DOHH2 (cell line): Measurements from ENCODE around the gene ANKRD40CL.
"Not testable (repeated sequence)": the region's sequence is repeated elsewhere in the genome, so short reads cannot be mapped to it uniquely, and the experiment has no call there.

Experiments used
- H3F3A ChIP-seq: fragments of 200-600 bp; sonication (generic), shearing (Covaris generic); 2 replicates; pipeline ENCODE4 v1.6.0; 2016; ENCODE audit warnings: antibody characterized with exemption, mild to moderate bottlenecking; ENCODE audit not compliant: control insufficient read depth, insufficient read depth
- H3K27ac ChIP-seq: fragments of 200-600 bp; sonication (generic); 2 replicates; pipeline ENCODE4 v1.5.1; 2014; ENCODE audit warnings: low read depth, mild to moderate bottlenecking, low read length, moderate library complexity
- H3K27me3 ChIP-seq: fragments of 200-600 bp; sonication (generic); 2 replicates; pipeline ENCODE4 v1.6.1; 2014; ENCODE audit warnings: mild to moderate bottlenecking, low read length, mixed read lengths; ENCODE audit not compliant: control insufficient read depth
- H3K36me3 ChIP-seq: fragments of 200-600 bp; sonication (generic); 2 replicates; pipeline ENCODE4 v1.6.1; 2014; ENCODE audit warnings: mild to moderate bottlenecking, low read length, moderate library complexity, mixed read lengths; ENCODE audit not compliant: control insufficient read depth
- H3K4me1 ChIP-seq: fragments of 200-600 bp; sonication (generic); 2 replicates; pipeline ENCODE4 v1.6.1; 2014; ENCODE audit warnings: mild to moderate bottlenecking, low read length, mixed read lengths; ENCODE audit not compliant: control insufficient read depth
- H3K4me2 ChIP-seq: fragments of 200-600 bp; sonication (generic); 2 replicates; pipeline ENCODE4 v1.6.0; 2014; ENCODE audit warnings: mild to moderate bottlenecking, low read length, moderate library complexity
- H3K4me3 ChIP-seq: fragments of 200-600 bp; sonication (generic); 2 replicates; pipeline ENCODE4 v1.5.1; 2014; ENCODE audit warnings: mild to moderate bottlenecking, low read length, mixed read lengths
- H3K79me2 ChIP-seq: fragments of 200-600 bp; sonication (generic); 2 replicates; pipeline ENCODE4 v1.6.1; 2014; ENCODE audit warnings: mild to moderate bottlenecking, low read length, mixed read lengths; ENCODE audit not compliant: control insufficient read depth
- H3K9me2 ChIP-seq: fragments of 200-600 bp; sonication (generic); replicated peaks from 2 replicates; pipeline ENCODE4 v1.6.1; 2014; ENCODE audit warnings: mild to moderate bottlenecking, low read length, mixed read lengths; ENCODE audit not compliant: control insufficient read depth
- H3K9me3 ChIP-seq: fragments of 200-600 bp; sonication (generic); 2 replicates; pipeline ENCODE4 v1.6.1; 2014; ENCODE audit warnings: antibody characterized with exemption, low read length, mixed read lengths; ENCODE audit not compliant: control insufficient read depth, insufficient read depth
- H4K20me1 ChIP-seq: fragments of 200-600 bp; sonication (generic); 2 replicates; pipeline ENCODE4 v1.6.0; 2014; ENCODE audit warnings: low read depth, mild to moderate bottlenecking, antibody characterized with exemption, low read length, moderate library complexity; ENCODE audit not compliant: control insufficient read depth, insufficient read depth
- CTCF ChIP-seq: fragments of 200-600 bp; sonication (generic); IDR thresholded peaks from one replicate; pipeline ENCODE4 v1.5.1; 2014; ENCODE audit warnings: antibody characterized with exemption, mild to moderate bottlenecking, low read depth, low read length; ENCODE audit not compliant: poor library complexity, severe bottlenecking
- EZH2phosphoT487 ChIP-seq: fragments of 200-600 bp; sonication (generic); IDR thresholded peaks from 2 replicates; pipeline ENCODE4 v1.6.1; 2017; ENCODE audit warnings: borderline replicate concordance, mild to moderate bottlenecking, antibody characterized with exemption, low read length, moderate library complexity, mixed read lengths

Gene ANKRD40CL

GRCh38 chr17:50725769-50726655 is 41.3 kb downstream of the ANKRD40CL start:
- H3K9me3 ChIP-seq: no peaks in the 10 kb centered on the region
- no peaks in the 10 kb centered on the region for H3K9me2 ChIP-seq
- no peaks in the 10 kb centered on the region for H3K27me3 ChIP-seq
- peaks cover 74% of the 10 kb centered on the region for H3K36me3 ChIP-seq
- 0 out of 2 replicates have a peak, but pooled peaks cover 2% of the 10 kb centered on the region for H3F3A ChIP-seq
- H3K79me2 ChIP-seq: peaks cover 100% of the 10 kb centered on the region
- no peak overlapping the region for H3K27ac ChIP-seq
- no peak overlapping the region for H3K4me3 ChIP-seq
- TF ChIP-seq CTCF (no peak), EZH2phosphoT487 (no peak)
- peaks cover 54% of the 10 kb centered on the region for H4K20me1 ChIP-seq
- H3K4me1 ChIP-seq: peaks cover 32% of the 10 kb centered on the region
- H3K4me2 ChIP-seq: no peak overlapping the region

GRCh38 chr17:50724622-50725021 is 42.7 kb downstream of the ANKRD40CL start:
- H3K9me2 ChIP-seq, H3K4me2 ChIP-seq, H3K4me3 ChIP-seq, H3K27ac ChIP-seq, H3F3A ChIP-seq, H3K9me3 ChIP-seq, H3K27me3 ChIP-seq: not testable (repeated sequence)
- Histone ChIP-seq H3K4me1 (peaks cover 32% of the 10 kb centered on the region), H3K36me3 (peaks cover 77% of the 10 kb centered on the region), H4K20me1 (peaks cover 60% of the 10 kb centered on the region), H3K79me2 (peaks cover 100% of the 10 kb centered on the region)

- no peaks in the 10 kb centered on the region for H3K9me3 ChIP-seq
- no peaks in the 10 kb centered on the region for H3K9me2 ChIP-seq
- no peak for TF ChIP-seq EZH2phosphoT487
- no peak for TF ChIP-seq CTCF
- H3K36me3 ChIP-seq: peaks cover 69% of the 10 kb centered on the region
- H3K79me2 ChIP-seq: peaks cover 90% of the 10 kb centered on the region
- peak overlapping the region; percentile 48 for H3K4me3 ChIP-seq
- peak overlapping the region; percentile 55 for H3K4me2 ChIP-seq
- no peak overlapping the region for H3K27ac ChIP-seq
- peaks cover 53% of the 10 kb centered on the region for H4K20me1 ChIP-seq
- H3K27me3 ChIP-seq: no peaks in the 10 kb centered on the region
- 0 out of 2 replicates have a peak, but pooled peaks cover 2% of the 10 kb centered on the region for H3F3A ChIP-seq
- peaks cover 39% of the 10 kb centered on the region for H3K4me1 ChIP-seq
Measured at GRCh38 chr17:50722746-50723145, 44.6 kb downstream of the ANKRD40CL start.
